ENCODE measurements around the gene SPEG. TPM values are rescaled to one million over a fixed set of nuclear protein-coding genes. Genes with fewer than 3 reads are reported as not detected.

The SPEG gene
- total and polyA plus RNA-seq, 2 of the 13 experiments (the other 11 are each of a cell fraction or from before 2014, with no cell fraction given): 0.18 to 0.24 TPM

GRCh38 chr2:219448776-219449341 lies 14.2 kb downstream of the SPEG start:
- DNase-seq (ENCODE audit: low spot score) (no peak), ATAC-seq (peak; percentile 64), FAIRE-seq (no peak)
- Histone ChIP-seq H3K9ac (ENCODE audit: insufficient read depth, low read depth, low read length) (no peak overlapping the region), H3K4me1 (ENCODE audit: insufficient read depth, low read length) (no peaks in the 10 kb centered on the region), H3K79me2 (ENCODE audit: insufficient read depth, low read length) (no peaks in the 10 kb centered on the region), H3K27me3 (ENCODE audit: control insufficient read depth in 1 of 2, insufficient read depth in 2 of 2, low read length in 2 of 2) (peaks cover 63 to 100% of the 10 kb centered on the region in 2 experiments), H3K36me3 (replicated peaks in 1 of 2; ENCODE audit: control insufficient read depth in 1 of 2, insufficient read depth in 2 of 2, low read length in 2 of 2) (no peaks in the 10 kb centered on the region), H2AFZ (ENCODE audit: low read length) (no peak overlapping the region), H3K4me2 (ENCODE audit: low read depth, low read length) (peak overlapping the region; percentile 36), H3K27ac (ENCODE audit: extremely low read length, insufficient read depth, low read length) (no peak overlapping the region), H3K9me3 (ENCODE audit: low read length) (no peaks in the 10 kb centered on the region), H3K4me3 (replicated peaks in 1 of 3; ENCODE audit: insufficient read depth in 1 of 3, low read depth in 2 of 3, low read length in 3 of 3) (peak overlapping the region in 1 of 3 experiments; percentile 39; a peak in 1 of 6 replicates), H4K20me1 (ENCODE audit: insufficient read depth, low read length) (peaks cover 4% of the 10 kb centered on the region; the same call in 1 of the 2 replicates)
- CTCF ChIA-PET (ENCODE audit: low intra/inter-chr PET ratio, low total read pairs): no interaction called here
- POLR2A ChIA-PET: no interaction called here
- no TSS peak for BruUV-seq (replicated peaks)
- in situ Hi-C loops (cut with HindIII; ENCODE audit: extremely low pct_ligation_motif_present, low pct_unique_long_range_greater_than_20kb) (no loop called here), intact Hi-C loops (cut with micrococcal nuclease; ENCODE audit: unreplicated experiment) (no loop called here)
- 6% methylated on average over 41 of the region's 51 CpGs for WGBS (ENCODE audit: low lambda C conversion rate)
- TF ChIP-seq FOXC1 (CRISPR knock-in tag; IDR thresholded peaks at IDR 0.05; ENCODE audit: borderline replicate concordance) (0 out of 2 replicates have a peak, but pooled peaks have one; percentile 20), ZNF816 (CRISPR knock-in tag; IDR thresholded peaks at IDR 0.05; ENCODE audit: borderline replicate concordance) (no peak), EHMT2 (IDR thresholded peaks at IDR 0.05; ENCODE audit: borderline replicate concordance, low read depth, low read length) (no peak), RAD51 (IDR thresholded peaks at IDR 0.05; ENCODE audit: borderline replicate concordance) (no peak), FIP1L1 (IDR thresholded peaks at IDR 0.05; ENCODE audit: borderline replicate concordance, insufficient read depth, low read depth, low read length) (no peak), SALL1 (CRISPR knock-in tag; IDR thresholded peaks at IDR 0.05) (no peak), SOX6 (IDR thresholded peaks at IDR 0.05) (no peak), SOX6 (CRISPR knock-in tag; IDR thresholded peaks at IDR 0.05) (0 out of 2 replicates have a peak, but pooled peaks have one; percentile 11), GPBP1L1 (CRISPR knock-in tag; IDR thresholded peaks at IDR 0.05) (no peak), ZNF230 (CRISPR knock-in tag; IDR thresholded peaks at IDR 0.05) (no peak), ZFX (CRISPR knock-in tag; IDR thresholded peaks at IDR 0.05; ENCODE audit: low read depth) (peak; percentile 51; the same call in 1 of the 2 replicates), ZNF75D (CRISPR knock-in tag; IDR thresholded peaks at IDR 0.05; ENCODE audit: borderline replicate concordance) (no peak), HNRNPLL (IDR thresholded peaks at IDR 0.05; ENCODE audit: low read depth, low read length, poor library complexity, severe bottlenecking) (peak; percentile 33), ZNF432 (CRISPR knock-in tag; IDR thresholded peaks at IDR 0.05; ENCODE audit: borderline replicate concordance) (no peak), FOXO4 (CRISPR knock-in tag; conservative IDR thresholded peaks at IDR 0.05) (no peak), ZNF292 (CRISPR knock-in tag; IDR thresholded peaks at IDR 0.05; ENCODE audit: borderline replicate concordance, low read depth) (no peak)
- TF ChIP-seq, protein P1, sequence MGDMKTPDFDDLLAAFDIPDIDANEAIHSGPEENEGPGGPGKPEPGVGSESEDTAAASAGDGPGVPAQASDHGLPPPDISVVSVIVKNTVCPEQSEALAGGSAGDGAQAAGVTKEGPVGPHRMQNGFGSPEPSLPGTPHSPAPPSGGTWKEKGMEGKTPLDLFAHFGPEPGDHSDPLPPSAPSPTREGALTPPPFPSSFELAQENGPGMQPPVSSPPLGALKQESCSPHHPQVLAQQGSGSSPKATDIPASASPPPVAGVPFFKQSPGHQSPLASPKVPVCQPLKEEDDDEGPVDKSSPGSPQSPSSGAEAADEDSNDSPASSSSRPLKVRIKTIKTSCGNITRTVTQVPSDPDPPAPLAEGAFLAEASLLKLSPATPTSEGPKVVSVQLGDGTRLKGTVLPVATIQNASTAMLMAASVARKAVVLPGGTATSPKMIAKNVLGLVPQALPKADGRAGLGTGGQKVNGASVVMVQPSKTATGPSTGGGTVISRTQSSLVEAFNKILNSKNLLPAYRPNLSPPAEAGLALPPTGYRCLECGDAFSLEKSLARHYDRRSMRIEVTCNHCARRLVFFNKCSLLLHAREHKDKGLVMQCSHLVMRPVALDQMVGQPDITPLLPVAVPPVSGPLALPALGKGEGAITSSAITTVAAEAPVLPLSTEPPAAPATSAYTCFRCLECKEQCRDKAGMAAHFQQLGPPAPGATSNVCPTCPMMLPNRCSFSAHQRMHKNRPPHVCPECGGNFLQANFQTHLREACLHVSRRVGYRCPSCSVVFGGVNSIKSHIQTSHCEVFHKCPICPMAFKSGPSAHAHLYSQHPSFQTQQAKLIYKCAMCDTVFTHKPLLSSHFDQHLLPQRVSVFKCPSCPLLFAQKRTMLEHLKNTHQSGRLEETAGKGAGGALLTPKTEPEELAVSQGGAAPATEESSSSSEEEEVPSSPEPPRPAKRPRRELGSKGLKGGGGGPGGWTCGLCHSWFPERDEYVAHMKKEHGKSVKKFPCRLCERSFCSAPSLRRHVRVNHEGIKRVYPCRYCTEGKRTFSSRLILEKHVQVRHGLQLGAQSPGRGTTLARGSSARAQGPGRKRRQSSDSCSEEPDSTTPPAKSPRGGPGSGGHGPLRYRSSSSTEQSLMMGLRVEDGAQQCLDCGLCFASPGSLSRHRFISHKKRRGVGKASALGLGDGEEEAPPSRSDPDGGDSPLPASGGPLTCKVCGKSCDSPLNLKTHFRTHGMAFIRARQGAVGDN (CRISPR knock-in tag; IDR thresholded peaks at IDR 0.05): peak; percentile 42; the same call in 1 of the 2 replicates
